Activated naive CD4-positive, alpha-beta T cell treated with anti-CD3 and anti-CD28 coated beads for 36 hours (primary cell): ENCODE measurements around the gene SOX1. TPM values are rescaled to one million over a fixed set of nuclear protein-coding genes. Genes with fewer than 3 reads are reported as not detected.

Experiments
- CTCF ChIA-PET: fragments of 350-600 bp; sonication (Branson Sonifier 250); formaldehyde crosslinking; loops from one replicate; lab custom pipeline; 2021; ENCODE audit warnings: antibody characterized with exemption; lab: Charles Lee
- DNase-seq: peaks from one replicate; pipeline ENCODE4 v3.0.0-alpha.2; 2020
- H3K27ac Mint-ChIP-seq: one replicate; pipeline ENCODE4 v1.8.0; 2021; ENCODE audit warnings: mild to moderate bottlenecking, mixed read lengths
- H3K27me3 Mint-ChIP-seq: one replicate; pipeline ENCODE4 v1.8.0; 2021; ENCODE audit warnings: low read depth, mixed read lengths
- H3K36me3 Mint-ChIP-seq: one replicate; pipeline ENCODE4 v1.8.0; 2021; ENCODE audit warnings: low read depth, mixed read lengths
- H3K4me1 Mint-ChIP-seq: one replicate; pipeline ENCODE4 v1.8.0; 2021; ENCODE audit warnings: low read depth, mixed read lengths
- H3K4me3 Mint-ChIP-seq: one replicate; pipeline ENCODE4 v1.8.0; 2021; ENCODE audit warnings: mild to moderate bottlenecking, moderate library complexity, mixed read lengths
- H3K9me3 Mint-ChIP-seq: one replicate; pipeline ENCODE4 v1.8.0; 2021; ENCODE audit warnings: mixed read lengths
- intact Hi-C: fragments of 100-400 bp; cut with micrococcal nuclease; formaldehyde crosslinking; loops from one replicate; pipeline ENCODE4 v1.15.1; 2023
- total RNA-seq, 2 experiments: library from RNA; stranded (reverse); gene quantifications; one replicate each; pipeline ENCODE4 v1.2.3, GENCODE V29; 2021

The SOX1 gene
- total RNA-seq, 2 experiments from 2014 or later: not detected

DNA sequence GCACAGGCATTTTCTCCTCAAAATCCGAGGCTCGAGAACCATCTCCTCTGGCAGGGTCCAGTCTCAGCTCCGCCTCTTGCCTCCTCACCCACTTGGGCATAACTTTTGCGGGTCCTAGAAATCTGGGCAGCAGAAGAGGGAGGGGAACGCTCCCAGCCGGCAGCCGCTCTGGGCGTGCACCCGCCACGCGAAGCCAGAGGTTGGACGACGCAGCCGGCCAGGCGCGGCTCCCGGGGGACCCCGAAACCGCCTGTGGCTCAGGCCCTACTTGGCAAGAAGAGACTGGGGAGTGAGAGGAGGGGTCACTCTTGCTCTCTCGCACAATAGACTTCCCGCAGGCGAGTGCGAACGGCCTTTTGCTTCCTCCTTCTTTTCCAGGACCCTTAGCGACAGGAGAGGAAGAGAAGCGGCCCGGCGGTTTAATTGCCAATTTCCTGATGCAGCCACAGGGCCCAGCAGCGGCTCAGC, 6.0 kb upstream of the SOX1 start:
- Mint-ChIP-seq H3K4me3 (no peak overlapping the region), H3K27me3 (peaks cover 81% of the 10 kb centered on the region), H3K36me3 (no peaks in the 10 kb centered on the region), H3K27ac (no peak overlapping the region), H3K9me3 (no peaks in the 10 kb centered on the region), H3K4me1 (peaks cover 15% of the 10 kb centered on the region)
- no peak for DNase-seq
- CTCF ChIA-PET: no interaction called here
- intact Hi-C loops: loop anchor here (5.0 kb wide), 2 partner anchors 529 to 546 kb away; no protein-coding TSS in a partner anchor

- H3K4me1 Mint-ChIP-seq: peaks cover 14% of the 10 kb centered on the region
- no peak for DNase-seq
- CTCF ChIA-PET: interaction anchor here (1.0 kb wide), 2 partner anchors 9 to 383 kb away, joined by 3 to 4 read pairs; no protein-coding TSS in a partner anchor
- no peak overlapping the region for H3K4me3 Mint-ChIP-seq
- intact Hi-C loops: loop anchor here (5.0 kb wide), 2 partner anchors 529 to 546 kb away; no protein-coding TSS in a partner anchor
- no peaks in the 10 kb centered on the region for H3K9me3 Mint-ChIP-seq
- H3K27me3 Mint-ChIP-seq: peaks cover 83% of the 10 kb centered on the region
- no peak overlapping the region for H3K27ac Mint-ChIP-seq
- no peaks in the 10 kb centered on the region for H3K36me3 Mint-ChIP-seq
Observed at GRCh38 chr13:112061367-112062061, 5.4 kb upstream of the SOX1 start.

DNA sequence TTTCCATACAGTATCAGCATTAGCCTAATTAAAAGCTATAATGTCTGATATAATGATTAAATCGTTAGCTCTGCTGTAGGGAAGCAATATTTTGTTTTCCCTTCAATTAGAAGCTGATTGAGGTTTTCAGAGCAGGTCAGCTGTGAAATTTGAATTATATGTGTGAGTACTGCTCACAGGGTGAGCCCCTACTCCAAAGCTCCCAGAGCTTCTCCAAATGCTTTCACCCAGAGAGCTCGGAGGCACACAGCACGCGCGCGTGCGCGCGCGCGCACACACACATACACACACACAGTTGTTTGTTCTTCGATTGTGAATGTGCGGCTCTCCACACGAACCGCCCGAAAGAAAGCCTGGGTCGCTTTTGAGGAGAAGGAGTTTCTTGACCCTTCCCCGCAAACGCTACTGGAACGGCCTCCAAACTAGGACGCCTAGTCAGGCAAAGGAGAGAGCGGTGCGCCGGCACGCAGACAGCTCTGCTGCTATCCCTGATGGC, 4.8 kb upstream of the SOX1 start:
- CTCF ChIA-PET: interaction anchor here (1.0 kb wide), 2 partner anchors 9 to 382 kb away, joined by 3 to 4 read pairs; no protein-coding TSS in a partner anchor
- H3K36me3 Mint-ChIP-seq: no peaks in the 10 kb centered on the region
- H3K4me3 Mint-ChIP-seq: no peak overlapping the region
- H3K4me1 Mint-ChIP-seq: peaks cover 13% of the 10 kb centered on the region
- no peak overlapping the region for H3K27ac Mint-ChIP-seq
- H3K9me3 Mint-ChIP-seq: no peaks in the 10 kb centered on the region
- DNase-seq: no peak
- peaks cover 78% of the 10 kb centered on the region for H3K27me3 Mint-ChIP-seq
- intact Hi-C loops: loop anchor here (5.0 kb wide), 2 partner anchors 530 to 545 kb away; no protein-coding TSS in a partner anchor

GRCh38 chr13:112062571-112063570, 4.1 kb upstream of the SOX1 start:
- no peaks in the 10 kb centered on the region for H3K9me3 Mint-ChIP-seq
- DNase-seq: no peak
- peaks cover 75% of the 10 kb centered on the region for H3K27me3 Mint-ChIP-seq
- peaks cover 13% of the 10 kb centered on the region for H3K4me1 Mint-ChIP-seq
- no peaks in the 10 kb centered on the region for H3K36me3 Mint-ChIP-seq
- intact Hi-C loops: loop anchor here (5.0 kb wide), 2 partner anchors 531 to 544 kb away; no protein-coding TSS in a partner anchor
- no peak overlapping the region for H3K27ac Mint-ChIP-seq
- H3K4me3 Mint-ChIP-seq: no peak overlapping the region
- CTCF ChIA-PET: interaction anchor here (1.0 kb wide), 2 partner anchors 8 to 381 kb away, joined by 3 to 4 read pairs; no protein-coding TSS in a partner anchor

DNA sequence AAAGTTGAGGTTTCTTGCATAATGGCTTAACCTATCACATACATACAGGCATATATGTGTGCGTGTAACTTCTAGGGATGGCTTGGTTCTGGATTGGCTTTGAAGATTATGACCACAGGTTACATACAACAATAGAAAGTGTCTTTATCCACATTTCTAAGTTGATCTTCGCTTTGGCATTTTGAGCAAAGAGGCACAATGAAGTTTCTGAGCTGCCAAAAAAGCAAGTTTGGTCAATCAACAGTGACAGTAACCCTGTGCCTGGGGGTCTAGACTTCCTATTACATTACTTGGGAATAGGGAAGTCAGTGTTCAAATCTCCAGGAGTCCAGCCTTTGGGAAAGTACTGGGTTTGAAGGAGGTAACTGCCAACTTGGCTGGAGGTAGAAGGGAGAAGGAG, 3.1 kb upstream of the SOX1 start:
- CTCF ChIA-PET: no interaction called here

GRCh38 chr13:112064222-112064621, 2.7 kb upstream of the SOX1 start:
- no peak for DNase-seq
- CTCF ChIA-PET: no interaction called here
- no peak overlapping the region for H3K4me3 Mint-ChIP-seq

More for the DNA sequence above, 3.1 kb upstream of the SOX1 start:
- H3K4me3 Mint-ChIP-seq: no peak overlapping the region
- H3K27ac Mint-ChIP-seq: no peak overlapping the region
- H3K9me3 Mint-ChIP-seq: no peaks in the 10 kb centered on the region
- H3K4me1 Mint-ChIP-seq: peaks cover 13% of the 10 kb centered on the region
- intact Hi-C loops: loop anchor here (5.0 kb wide), 2 partner anchors 532 to 543 kb away; no protein-coding TSS in a partner anchor
- peaks cover 67% of the 10 kb centered on the region for H3K27me3 Mint-ChIP-seq
- no peaks in the 10 kb centered on the region for H3K36me3 Mint-ChIP-seq
- no peak for DNase-seq

GRCh38 chr13:112065521-112065866, 1.5 kb upstream of the SOX1 start:
- Mint-ChIP-seq H3K36me3 (peaks cover 7% of the 10 kb centered on the region), H3K4me3 (no peak overlapping the region), H3K27ac (no peak overlapping the region), H3K27me3 (peaks cover 65% of the 10 kb centered on the region), H3K4me1 (peaks cover 15% of the 10 kb centered on the region), H3K9me3 (peaks cover 9% of the 10 kb centered on the region)
- no peak for DNase-seq
- CTCF ChIA-PET: no interaction called here
- intact Hi-C loops: no loop called here

More at GRCh38 chr13:112064222-112064621, 2.7 kb upstream of the SOX1 start:
- H3K4me1 Mint-ChIP-seq: peaks cover 15% of the 10 kb centered on the region
- H3K27me3 Mint-ChIP-seq: peaks cover 67% of the 10 kb centered on the region
- peaks cover under 1% of the 10 kb centered on the region for H3K9me3 Mint-ChIP-seq
- H3K36me3 Mint-ChIP-seq: peaks cover under 1% of the 10 kb centered on the region
- no peak overlapping the region for H3K27ac Mint-ChIP-seq
- intact Hi-C loops: loop anchor here (5.0 kb wide), 2 partner anchors 532 to 543 kb away; no protein-coding TSS in a partner anchor

GRCh38 chr13:112065867-112066623, 904 bp upstream of the SOX1 start:
- peaks cover 67% of the 10 kb centered on the region for H3K27me3 Mint-ChIP-seq
- H3K4me3 Mint-ChIP-seq: peak overlapping the region; percentile 56
- no peak for DNase-seq
- peaks cover 12% of the 10 kb centered on the region for H3K4me1 Mint-ChIP-seq
- CTCF ChIA-PET: no interaction called here
- intact Hi-C loops: no loop called here
- peaks cover 9% of the 10 kb centered on the region for H3K9me3 Mint-ChIP-seq
- H3K27ac Mint-ChIP-seq: no peak overlapping the region
- H3K36me3 Mint-ChIP-seq: peaks cover 11% of the 10 kb centered on the region

DNA sequence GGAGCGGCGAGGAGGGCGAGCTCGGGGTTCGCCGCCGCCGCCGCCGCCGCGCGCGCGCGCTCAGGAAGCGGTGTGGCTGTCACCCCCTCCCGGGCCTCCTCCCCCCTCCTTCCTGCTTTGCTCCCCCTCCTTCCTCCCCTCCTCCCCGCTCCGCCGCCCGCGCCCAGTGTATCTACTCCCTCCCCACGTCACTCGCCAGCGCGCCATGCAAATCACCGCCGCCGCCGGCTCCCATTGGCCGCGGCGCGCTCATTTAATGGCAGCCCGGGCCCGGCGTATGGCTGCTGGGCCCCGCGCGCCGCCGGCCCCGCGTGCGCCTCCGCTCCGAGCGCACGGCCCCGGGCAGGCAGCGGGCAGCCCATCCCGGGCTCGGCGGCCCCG, 335 bp upstream of the SOX1 start:
- CTCF ChIA-PET: no interaction called here
- Mint-ChIP-seq H3K27ac (no peak overlapping the region), H3K4me3 (no peak overlapping the region), H3K36me3 (peaks cover 11% of the 10 kb centered on the region), H3K27me3 (peaks cover 65% of the 10 kb centered on the region), H3K4me1 (peaks cover 13% of the 10 kb centered on the region), H3K9me3 (peaks cover 9% of the 10 kb centered on the region)
- peak; percentile 78 for DNase-seq
- intact Hi-C loops: no loop called here

- H3K36me3 Mint-ChIP-seq: peaks cover 11% of the 10 kb centered on the region
- DNase-seq: no peak
- CTCF ChIA-PET: no interaction called here
- peaks cover 16% of the 10 kb centered on the region for H3K4me1 Mint-ChIP-seq
- intact Hi-C loops: no loop called here
- H3K27me3 Mint-ChIP-seq: peaks cover 58% of the 10 kb centered on the region
- H3K4me3 Mint-ChIP-seq: no peak overlapping the region
- no peak overlapping the region for H3K27ac Mint-ChIP-seq
- H3K9me3 Mint-ChIP-seq: peaks cover 9% of the 10 kb centered on the region
Observed at GRCh38 chr13:112067871-112068539, 1.1 kb downstream of the SOX1 start.

DNA sequence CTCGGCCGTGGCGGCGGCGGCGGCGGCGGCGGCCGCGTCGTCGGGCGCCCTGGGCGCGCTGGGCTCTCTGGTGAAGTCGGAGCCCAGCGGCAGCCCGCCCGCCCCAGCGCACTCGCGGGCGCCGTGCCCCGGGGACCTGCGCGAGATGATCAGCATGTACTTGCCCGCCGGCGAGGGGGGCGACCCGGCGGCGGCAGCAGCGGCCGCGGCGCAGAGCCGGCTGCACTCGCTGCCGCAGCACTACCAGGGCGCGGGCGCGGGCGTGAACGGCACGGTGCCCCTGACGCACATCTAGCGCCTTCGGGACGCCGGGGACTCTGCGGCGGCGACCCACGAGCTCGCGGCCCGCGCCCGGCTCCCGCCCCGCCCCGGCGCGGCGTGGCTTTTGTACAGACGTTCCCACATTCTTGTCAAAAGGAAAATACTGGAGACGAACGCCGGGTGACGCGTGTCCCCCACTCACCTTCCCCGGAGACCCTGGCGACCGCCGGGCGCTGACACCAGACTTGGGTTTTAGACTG, 1.7 kb downstream of the SOX1 start:
- Mint-ChIP-seq H3K4me3 (no peak overlapping the region), H3K36me3 (peaks cover 11% of the 10 kb centered on the region), H3K27me3 (peaks cover 53% of the 10 kb centered on the region), H3K27ac (peak overlapping the region; percentile 66), H3K9me3 (peaks cover 9% of the 10 kb centered on the region), H3K4me1 (peaks cover 12% of the 10 kb centered on the region)
- intact Hi-C loops: no loop called here
- CTCF ChIA-PET: no interaction called here
- DNase-seq: no peak
